Prostate gland (tissue), 2 donors: ENCODE results near the gene PEX6. TPM values are rescaled to one million over a fixed set of nuclear protein-coding genes. Genes with fewer than 3 reads are reported as not detected.

Experiments used
- DNase-seq: peaks from one replicate; pipeline ENCODE4 v3.0.0-alpha.2; 2019; ENCODE audit warnings: low spot score
- H3K27ac ChIP-seq, 2 donors: fragments of 200-600 bp; sonication (generic); 2 replicates each; pipeline ENCODE4 v1.5.1; 2017 to 2019
- H3K27me3 ChIP-seq: fragments of 200-600 bp; sonication (generic); replicated peaks from 2 replicates; pipeline ENCODE4 v1.5.1; 2019; ENCODE audit not compliant: insufficient read depth
- H3K36me3 ChIP-seq, 2 donors: fragments of 200-600 bp; sonication (generic); 1 replicate in 1 of 2; 2 replicates in 1 of 2; pipeline versions ENCODE4 v1.5.1 to v1.8.1; 2017 to 2019
- H3K4me1 ChIP-seq: fragments of 200-600 bp; sonication (generic); replicated peaks from 2 replicates; pipeline ENCODE4 v1.5.1; 2019
- H3K4me3 ChIP-seq, 2 donors: fragments of 200-600 bp; sonication (generic); 2 replicates each; pipeline ENCODE4 v1.5.1; 2017 to 2019
- H3K9me3 ChIP-seq: fragments of 200-600 bp; sonication (generic); 2 replicates; pipeline ENCODE4 v1.5.1; 2017
- POLR2A ChIP-seq: fragments of 450-650 bp; IDR thresholded peaks from one replicate; pipeline ENCODE4 v1.6.1; 2016; ENCODE audit warnings: antibody characterized with exemption, mild to moderate bottlenecking
- POLR2AphosphoS5 ChIP-seq: sonication (generic); formaldehyde crosslinking; IDR thresholded peaks from one replicate; pipeline ENCODE4 v1.6.1; 2017; ENCODE audit warnings: antibody characterized with exemption
- WGBS: methylation state at CpG from one replicate; pipeline ENCODE4 v1.1.5; 2018; 5-methylcytosine and 5-hydroxymethylcytosine counted together
- intact Hi-C: fragments of 100-400 bp; cut with DNase I; formaldehyde crosslinking; loops from one replicate; pipeline ENCODE4 v1.14.2; 2022
- total RNA-seq, 2 donors: library from RNA; depleted of rRNA; stranded (reverse); fragments of >200 nt; gene quantifications; one replicate each; pipeline ENCODE4 v1.1.0, GENCODE V29; 2016
- TF ChIP-seq, protein P1 (sequence below), 4 experiments: fragments of 200-600 bp in 2 of 4; fragments of 450-650 bp in 2 of 4; sonication (generic) in 2 of 4; IDR thresholded peaks; 1 replicate in 3 of 4; 2 replicates in 1 of 4; pipeline ENCODE4 v1.5.1; 2016 to 2019; ENCODE audit warnings: antibody characterized with exemption in 4 of 4, mild to moderate bottlenecking in 2 of 4, moderate library complexity in 2 of 4

PEX6 gene
- total RNA-seq, 2 donors from 2014 or later = 23.9 to 57.9 TPM

DNA sequence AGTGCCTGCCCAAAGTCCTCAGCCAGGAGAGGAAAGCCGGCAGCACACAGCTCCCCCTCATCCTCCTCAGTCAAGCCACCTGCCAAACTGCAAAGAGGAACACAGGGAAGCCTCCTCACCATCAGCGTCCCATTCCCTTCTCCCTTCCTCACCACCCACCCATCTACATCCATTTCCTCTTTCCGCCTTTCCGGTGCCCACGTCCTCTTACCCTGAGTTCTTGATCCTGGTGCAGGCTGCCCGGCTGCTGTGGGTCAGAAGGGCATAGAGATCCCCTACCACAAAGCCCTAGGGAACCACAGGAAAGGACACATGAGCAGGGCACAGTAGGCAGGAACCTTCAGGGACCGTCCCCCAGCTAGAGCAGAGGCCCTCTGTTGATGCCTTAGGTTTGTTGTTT, 12.4 kb downstream of the PEX6 start:
- H3K9me3 ChIP-seq = no peaks in the 10 kb centered on the region
- DNase-seq = no peak
- no peaks in the 10 kb centered on the region for H3K4me1 ChIP-seq
- no peak overlapping the region for H3K4me3 ChIP-seq
- no peak overlapping the region for H3K27ac ChIP-seq
- TF ChIP-seq, protein P1, sequence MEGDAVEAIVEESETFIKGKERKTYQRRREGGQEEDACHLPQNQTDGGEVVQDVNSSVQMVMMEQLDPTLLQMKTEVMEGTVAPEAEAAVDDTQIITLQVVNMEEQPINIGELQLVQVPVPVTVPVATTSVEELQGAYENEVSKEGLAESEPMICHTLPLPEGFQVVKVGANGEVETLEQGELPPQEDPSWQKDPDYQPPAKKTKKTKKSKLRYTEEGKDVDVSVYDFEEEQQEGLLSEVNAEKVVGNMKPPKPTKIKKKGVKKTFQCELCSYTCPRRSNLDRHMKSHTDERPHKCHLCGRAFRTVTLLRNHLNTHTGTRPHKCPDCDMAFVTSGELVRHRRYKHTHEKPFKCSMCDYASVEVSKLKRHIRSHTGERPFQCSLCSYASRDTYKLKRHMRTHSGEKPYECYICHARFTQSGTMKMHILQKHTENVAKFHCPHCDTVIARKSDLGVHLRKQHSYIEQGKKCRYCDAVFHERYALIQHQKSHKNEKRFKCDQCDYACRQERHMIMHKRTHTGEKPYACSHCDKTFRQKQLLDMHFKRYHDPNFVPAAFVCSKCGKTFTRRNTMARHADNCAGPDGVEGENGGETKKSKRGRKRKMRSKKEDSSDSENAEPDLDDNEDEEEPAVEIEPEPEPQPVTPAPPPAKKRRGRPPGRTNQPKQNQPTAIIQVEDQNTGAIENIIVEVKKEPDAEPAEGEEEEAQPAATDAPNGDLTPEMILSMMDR (IDR thresholded peaks at IDR 0.05) = no peak
- TF ChIP-seq POLR2A (no peak), POLR2AphosphoS5 (no peak)
- no peaks in the 10 kb centered on the region for H3K27me3 ChIP-seq
- 89% methylated on average over 7 of the region's 7 CpGs for WGBS
- intact Hi-C loops = no loop called here
- peaks cover 5 to 9% of the 10 kb centered on the region in 2 donors for H3K36me3 ChIP-seq

DNA sequence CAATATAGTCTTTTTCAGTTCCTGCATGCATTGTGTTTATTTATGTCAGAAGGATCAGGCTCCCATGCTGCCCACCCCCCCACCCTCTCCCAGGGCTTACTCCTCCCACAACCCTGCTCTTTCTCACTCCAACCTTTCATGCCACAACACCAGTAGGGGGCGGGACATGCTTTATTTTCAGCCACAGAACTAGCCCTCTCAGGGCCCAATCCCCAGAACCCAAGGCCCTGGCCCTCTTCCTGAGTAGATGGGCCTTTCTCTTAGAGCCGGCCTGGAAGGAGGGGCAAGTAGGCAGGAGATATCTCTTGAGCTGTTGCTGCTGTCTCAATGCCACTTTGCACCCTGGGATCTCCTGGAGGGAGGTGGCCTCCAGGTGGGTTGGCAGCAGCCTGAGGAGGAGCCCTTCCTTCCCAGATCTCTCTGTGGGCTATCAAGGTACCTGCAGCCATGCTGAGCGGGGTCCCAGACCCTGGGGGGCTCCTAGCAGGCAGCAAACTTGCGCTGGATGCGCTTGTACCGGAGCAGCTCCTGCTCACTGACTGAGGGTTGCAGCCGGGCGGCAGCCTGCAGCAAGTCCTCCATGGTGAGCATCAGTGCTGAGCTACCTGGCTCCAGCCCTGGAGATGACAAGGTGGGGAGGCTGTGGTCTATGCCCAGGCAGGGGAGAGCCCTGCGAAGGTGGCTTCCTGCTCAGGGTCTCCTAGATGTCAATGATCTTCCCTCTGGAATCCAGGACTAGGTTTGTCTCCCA, 15.0 kb downstream of the PEX6 start:
- TF ChIP-seq POLR2A = no peak
- TF ChIP-seq, protein P1 (IDR thresholded peaks at IDR 0.05) = no peak
- H3K4me3 ChIP-seq = no peak overlapping the region
- H3K36me3 ChIP-seq = peaks cover 5 to 9% of the 10 kb centered on the region in 2 donors
- no peaks in the 10 kb centered on the region for H3K4me1 ChIP-seq
- H3K27me3 ChIP-seq = no peaks in the 10 kb centered on the region
- H3K9me3 ChIP-seq = no peaks in the 10 kb centered on the region
- intact Hi-C loops = no loop called here
- H3K27ac ChIP-seq = no peak overlapping the region
- DNase-seq = no peak
- WGBS = 69% methylated on average over 3 of the region's 9 CpGs

DNA sequence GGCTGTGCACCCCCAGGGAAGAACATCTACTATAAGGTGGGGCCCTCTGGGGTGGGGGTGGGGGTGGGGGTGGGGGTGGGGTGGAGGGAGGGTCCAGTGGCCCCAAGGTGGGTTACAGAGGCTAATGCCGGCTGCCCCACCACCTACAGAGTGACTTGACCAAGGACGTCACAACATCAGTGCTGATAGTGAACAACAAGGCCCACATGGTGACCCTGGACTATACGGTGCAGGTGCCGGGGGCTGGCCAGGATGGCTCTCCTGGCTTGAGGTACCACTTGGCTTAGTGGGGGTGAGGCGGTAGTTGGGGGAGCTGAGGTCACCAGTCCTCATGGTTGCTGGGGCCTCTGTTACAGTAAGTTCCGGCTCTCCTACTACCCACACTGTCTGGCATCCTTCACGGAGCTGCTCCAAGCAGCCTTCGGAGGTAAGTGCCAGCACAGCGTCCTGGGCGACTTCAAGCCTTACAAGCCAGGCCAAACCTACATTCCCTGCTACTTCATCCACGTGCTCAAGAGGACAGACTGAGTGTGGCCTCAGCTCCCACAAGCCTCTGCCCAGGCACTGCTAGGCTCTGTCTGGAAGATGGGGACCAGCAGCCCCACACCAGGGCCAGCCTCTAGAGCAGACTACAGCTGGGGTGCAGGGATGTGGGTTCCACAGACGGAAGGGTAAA, 15.7 kb downstream of the PEX6 start:
- DNase-seq = no peak
- Histone ChIP-seq H3K36me3 (peaks cover 5 to 9% of the 10 kb centered on the region in 2 donors), H3K4me3 (no peak overlapping the region), H3K9me3 (no peaks in the 10 kb centered on the region), H3K4me1 (no peaks in the 10 kb centered on the region), H3K27me3 (no peaks in the 10 kb centered on the region), H3K27ac (no peak overlapping the region)
- no peak for TF ChIP-seq POLR2AphosphoS5
- TF ChIP-seq POLR2A = no peak
- TF ChIP-seq, protein P1 (IDR thresholded peaks at IDR 0.05) = no peak
- intact Hi-C loops = no loop called here
- 79% methylated on average over 12 of the region's 12 CpGs for WGBS

DNA sequence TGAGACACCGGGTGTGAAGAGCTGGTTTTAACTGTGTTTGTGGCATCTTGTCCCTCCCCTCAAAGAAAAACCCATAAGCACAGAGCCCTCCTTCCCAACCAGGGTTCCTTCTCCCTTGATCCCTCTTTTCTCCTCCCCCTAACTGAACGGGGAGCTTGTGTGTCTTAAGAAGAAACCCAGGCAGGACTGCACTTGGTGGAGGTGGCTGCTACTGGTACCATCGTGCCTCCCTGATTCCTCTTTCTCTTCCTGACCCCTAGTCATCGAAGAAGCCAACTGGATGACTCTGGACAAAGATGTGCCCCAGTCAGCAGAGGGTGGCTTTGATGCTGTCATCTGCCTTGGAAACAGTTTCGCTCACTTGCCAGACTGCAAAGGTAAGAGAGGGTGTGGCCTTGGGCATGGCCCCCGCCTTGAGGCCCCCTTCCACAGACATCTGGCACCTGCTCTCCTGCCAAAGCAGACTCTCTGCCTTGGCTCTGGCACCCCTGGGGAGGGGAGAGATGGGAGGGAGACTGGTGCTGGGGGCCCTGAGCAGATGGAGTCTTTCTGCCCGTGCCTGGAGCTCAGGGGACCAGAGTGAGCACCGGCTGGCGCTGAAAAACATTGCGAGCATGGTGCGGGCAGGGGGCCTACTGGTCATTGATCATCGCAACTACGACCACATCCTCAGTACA, 16.3 kb downstream of the PEX6 start:
- Histone ChIP-seq H3K27me3 (no peaks in the 10 kb centered on the region), H3K4me3 (no peak overlapping the region), H3K9me3 (no peaks in the 10 kb centered on the region), H3K27ac (no peak overlapping the region), H3K4me1 (no peaks in the 10 kb centered on the region), H3K36me3 (peaks cover 5 to 9% of the 10 kb centered on the region in 2 donors)
- DNase-seq = no peak
- TF ChIP-seq, protein P1 (IDR thresholded peaks at IDR 0.05) = no peak
- no peak for TF ChIP-seq POLR2A
- TF ChIP-seq POLR2AphosphoS5 = no peak
- intact Hi-C loops = no loop called here
- WGBS = 87% methylated on average over 13 of the region's 13 CpGs
